ENCODE measurements around the gene ARHGEF10L. TPM values are rescaled to one million over a fixed set of nuclear protein-coding genes. Genes with fewer than 3 reads are reported as not detected.

ARHGEF10L gene
- total RNA-seq, 1 donor from 2014 or later = 20.3 TPM

DNA sequence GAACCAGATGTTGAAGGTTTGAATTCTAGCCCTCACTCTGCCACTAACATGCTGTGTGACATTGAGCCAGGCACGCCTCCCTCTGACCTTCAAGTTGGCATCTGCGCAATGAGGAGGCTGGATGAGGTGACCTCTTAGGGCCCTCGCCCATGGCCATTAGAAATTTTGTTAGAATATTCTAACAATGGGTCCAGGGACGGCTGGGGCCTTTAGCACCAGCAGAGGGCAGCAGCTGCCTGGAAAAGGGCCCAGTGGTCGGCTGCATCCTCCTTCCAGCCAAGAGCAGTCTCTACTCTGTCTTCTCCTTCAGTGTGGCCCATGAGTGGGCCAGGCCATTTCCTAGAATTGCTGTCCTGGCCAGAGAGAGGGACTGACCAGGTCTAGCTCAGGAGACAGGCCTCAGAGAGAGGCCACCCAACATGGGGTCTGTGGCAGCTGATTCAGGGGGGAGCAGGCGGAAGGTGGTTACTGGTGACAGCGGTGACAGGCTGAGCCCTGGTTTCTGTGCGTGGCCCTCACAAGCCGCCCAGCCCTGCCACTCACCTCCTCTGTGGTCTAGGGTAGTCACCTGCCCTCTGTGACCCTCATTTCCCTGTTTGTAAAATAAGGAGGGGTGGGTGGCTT is 114.3 kb downstream of the ARHGEF10L start:
- Histone ChIP-seq H3K27me3 (no peaks in the 10 kb centered on the region), H3K9ac (no peak overlapping the region), H3K79me2 (ENCODE audit: low read depth) (no peaks in the 10 kb centered on the region), H3K4me2 (no peak overlapping the region), H3K36me3 (no peaks in the 10 kb centered on the region), H3K4me1 (peaks cover 5% of the 10 kb centered on the region), H3K9me3 (ENCODE audit: low read depth) (no peaks in the 10 kb centered on the region), H3K27ac (no peak overlapping the region), H4K20me1 (ENCODE audit: low read depth) (peaks cover 6% of the 10 kb centered on the region), H2AFZ (replicated peaks) (no peak overlapping the region), H3F3A (ENCODE audit: low read depth) (no peaks in the 10 kb centered on the region), H3K4me3 (no peak overlapping the region)
- H3K4me3 Mint-ChIP-seq = no peak overlapping the region
- peaks cover 10% of the 10 kb centered on the region for H3K36me3 Mint-ChIP-seq
- TF ChIP-seq, protein P1, sequence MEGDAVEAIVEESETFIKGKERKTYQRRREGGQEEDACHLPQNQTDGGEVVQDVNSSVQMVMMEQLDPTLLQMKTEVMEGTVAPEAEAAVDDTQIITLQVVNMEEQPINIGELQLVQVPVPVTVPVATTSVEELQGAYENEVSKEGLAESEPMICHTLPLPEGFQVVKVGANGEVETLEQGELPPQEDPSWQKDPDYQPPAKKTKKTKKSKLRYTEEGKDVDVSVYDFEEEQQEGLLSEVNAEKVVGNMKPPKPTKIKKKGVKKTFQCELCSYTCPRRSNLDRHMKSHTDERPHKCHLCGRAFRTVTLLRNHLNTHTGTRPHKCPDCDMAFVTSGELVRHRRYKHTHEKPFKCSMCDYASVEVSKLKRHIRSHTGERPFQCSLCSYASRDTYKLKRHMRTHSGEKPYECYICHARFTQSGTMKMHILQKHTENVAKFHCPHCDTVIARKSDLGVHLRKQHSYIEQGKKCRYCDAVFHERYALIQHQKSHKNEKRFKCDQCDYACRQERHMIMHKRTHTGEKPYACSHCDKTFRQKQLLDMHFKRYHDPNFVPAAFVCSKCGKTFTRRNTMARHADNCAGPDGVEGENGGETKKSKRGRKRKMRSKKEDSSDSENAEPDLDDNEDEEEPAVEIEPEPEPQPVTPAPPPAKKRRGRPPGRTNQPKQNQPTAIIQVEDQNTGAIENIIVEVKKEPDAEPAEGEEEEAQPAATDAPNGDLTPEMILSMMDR (IDR thresholded peaks at IDR 0.05) = peak; percentile 87
- no peak for TF ChIP-seq EZH2 (IDR thresholded peaks at IDR 0.05)
- H3K27me3 Mint-ChIP-seq (ENCODE audit: insufficient read depth, low read depth) = no peaks in the 10 kb centered on the region
- H3K9me3 Mint-ChIP-seq = no peaks in the 10 kb centered on the region
- peak; percentile 79 for DNase-seq (ENCODE audit: low spot score)
- peaks cover 18% of the 10 kb centered on the region for H3K4me1 Mint-ChIP-seq
- no peak overlapping the region for H3K27ac Mint-ChIP-seq

GRCh38 chr1:17654519-17654918 is 115.0 kb downstream of the ARHGEF10L start:
- H3K9me3 ChIP-seq (ENCODE audit: low read depth) = no peaks in the 10 kb centered on the region
- peaks cover 18% of the 10 kb centered on the region for H3K4me1 Mint-ChIP-seq
- H3K4me2 ChIP-seq = no peak overlapping the region
- no peak for DNase-seq (ENCODE audit: low spot score)
- H3K4me3 ChIP-seq = no peak overlapping the region
- no peaks in the 10 kb centered on the region for H3K27me3 ChIP-seq
- H3K9ac ChIP-seq = no peak overlapping the region
- no peaks in the 10 kb centered on the region for H3K79me2 ChIP-seq (ENCODE audit: low read depth)
- TF ChIP-seq EZH2 (IDR thresholded peaks at IDR 0.05) = no peak
- TF ChIP-seq, protein P1 (IDR thresholded peaks at IDR 0.05) = no peak
- H3K27me3 Mint-ChIP-seq (ENCODE audit: insufficient read depth, low read depth) = no peaks in the 10 kb centered on the region
- no peaks in the 10 kb centered on the region for H3F3A ChIP-seq (ENCODE audit: low read depth)
- H4K20me1 ChIP-seq (ENCODE audit: low read depth) = peaks cover 6% of the 10 kb centered on the region
- H3K9me3 Mint-ChIP-seq = no peaks in the 10 kb centered on the region
- peaks cover 10% of the 10 kb centered on the region for H3K36me3 Mint-ChIP-seq
- no peak overlapping the region for H3K27ac Mint-ChIP-seq
- H3K36me3 ChIP-seq = no peaks in the 10 kb centered on the region
- H3K4me3 Mint-ChIP-seq = no peak overlapping the region
- no peak overlapping the region for H2AFZ ChIP-seq (replicated peaks)
- no peak overlapping the region for H3K27ac ChIP-seq
- peaks cover 5% of the 10 kb centered on the region for H3K4me1 ChIP-seq

DNA sequence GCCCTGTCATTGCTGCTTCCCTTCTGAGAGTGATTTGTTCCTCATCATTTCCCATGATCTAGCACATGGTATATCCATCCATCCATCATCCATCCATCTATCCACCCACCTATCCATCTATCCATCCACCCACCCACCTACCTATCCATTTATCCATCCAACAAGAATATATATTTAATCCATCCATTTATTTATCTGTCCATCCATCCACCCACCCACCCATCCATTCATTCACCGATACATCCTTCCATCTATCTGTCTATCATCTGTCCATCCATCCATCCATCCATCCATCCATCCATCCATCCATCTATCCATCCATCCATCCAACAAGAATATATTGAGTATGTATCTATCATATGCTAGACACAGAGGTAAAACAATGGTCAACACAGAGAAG is 115.7 kb downstream of the ARHGEF10L start:
- Histone ChIP-seq H3K27ac (no peak overlapping the region), H3K9me3 (ENCODE audit: low read depth) (no peaks in the 10 kb centered on the region), H3K9ac (no peak overlapping the region), H3K36me3 (no peaks in the 10 kb centered on the region), H3K4me2 (no peak overlapping the region), H4K20me1 (ENCODE audit: low read depth) (peaks cover 6% of the 10 kb centered on the region), H3K4me3 (no peak overlapping the region), H3F3A (ENCODE audit: low read depth) (no peaks in the 10 kb centered on the region), H3K79me2 (ENCODE audit: low read depth) (no peaks in the 10 kb centered on the region), H3K27me3 (no peaks in the 10 kb centered on the region), H3K4me1 (peaks cover 5% of the 10 kb centered on the region), H2AFZ (replicated peaks) (no peak overlapping the region)
- Mint-ChIP-seq H3K27me3 (ENCODE audit: insufficient read depth, low read depth) (no peaks in the 10 kb centered on the region), H3K4me1 (peaks cover 18% of the 10 kb centered on the region), H3K36me3 (peaks cover 10% of the 10 kb centered on the region), H3K9me3 (no peaks in the 10 kb centered on the region), H3K27ac (no peak overlapping the region), H3K4me3 (no peak overlapping the region)
- no peak for DNase-seq (ENCODE audit: low spot score)
- TF ChIP-seq, protein P1 (IDR thresholded peaks at IDR 0.05) = no peak
- TF ChIP-seq EZH2 (IDR thresholded peaks at IDR 0.05) (no peak), EZH2phosphoT487 (IDR thresholded peaks at IDR 0.05) (no peak)

All from neural progenitor cell (in vitro differentiated cells).